Duodenal mucosa (tissue), 2 donors: ENCODE measurements around the gene C2orf92.
A peak's percentile ranks its signal among the peaks of the same experiment; 100 is the strongest.

Source experiments
- H3K27ac ChIP-seq: one replicate; pipeline ENCODE4 v1.7.0; 2013; ENCODE audit warnings: low read depth, low read length
- H3K27me3 ChIP-seq, 2 donors: one replicate each; pipeline ENCODE4 v1.7.0; 2013; ENCODE audit warnings: low read length in 2 of 2, control low read depth in 1 of 2; ENCODE audit not compliant: insufficient read depth in 2 of 2, control insufficient read depth in 1 of 2
- H3K36me3 ChIP-seq, 2 donors: one replicate each; pipeline ENCODE4 v1.7.0; 2013; ENCODE audit warnings: low read length in 2 of 2, control low read depth in 1 of 2; ENCODE audit not compliant: insufficient read depth in 2 of 2, control insufficient read depth in 1 of 2
- H3K4me1 ChIP-seq, 2 donors: one replicate each; pipeline ENCODE4 v1.7.0; 2013; ENCODE audit warnings: low read length in 2 of 2, control low read depth in 1 of 2; ENCODE audit not compliant: insufficient read depth in 2 of 2, control insufficient read depth in 1 of 2
- H3K4me3 ChIP-seq, 2 donors: one replicate each; pipeline ENCODE4 v1.7.0; 2013; ENCODE audit warnings: low read length in 2 of 2, low read depth in 1 of 2
- H3K9ac ChIP-seq, 2 donors: one replicate each; pipeline ENCODE4 v1.7.0; 2013; ENCODE audit warnings: low read length in 2 of 2, low read depth in 1 of 2
- H3K9me3 ChIP-seq, 2 donors: one replicate each; pipeline ENCODE4 v1.7.0; 2013; ENCODE audit warnings: low read length in 2 of 2, control low read depth in 1 of 2; ENCODE audit not compliant: control insufficient read depth in 1 of 2

Gene C2orf92

DNA sequence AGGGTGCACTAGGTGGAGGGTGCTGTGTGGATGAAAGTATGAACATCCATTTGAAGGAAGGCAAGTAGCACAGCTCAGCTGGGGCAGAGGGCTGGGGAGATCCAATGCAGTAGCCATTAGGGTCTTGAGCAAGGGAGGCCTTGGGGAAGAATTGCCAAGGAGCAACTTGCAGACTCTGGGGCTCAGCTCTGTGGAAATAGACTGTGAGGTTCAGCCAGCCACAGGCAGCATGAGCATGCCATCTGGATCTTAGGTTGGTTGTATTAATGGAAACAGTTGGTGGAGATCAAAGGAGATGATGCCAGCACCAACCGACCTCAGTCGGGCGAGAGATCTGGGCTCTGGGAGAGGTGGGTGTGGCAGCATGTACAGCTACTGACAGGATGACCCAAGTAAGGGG, 49.4 kb downstream of the C2orf92 start:
- no peaks in the 10 kb centered on the region for H3K36me3 ChIP-seq
- no peak overlapping the region for H3K9ac ChIP-seq
- no peaks in the 10 kb centered on the region for H3K4me1 ChIP-seq
- H3K27ac ChIP-seq = no peak overlapping the region
- no peaks in the 10 kb centered on the region for H3K27me3 ChIP-seq
- no peaks in the 10 kb centered on the region for H3K9me3 ChIP-seq
- peak overlapping the region; percentile 39 to 45 for H3K4me3 ChIP-seq

DNA sequence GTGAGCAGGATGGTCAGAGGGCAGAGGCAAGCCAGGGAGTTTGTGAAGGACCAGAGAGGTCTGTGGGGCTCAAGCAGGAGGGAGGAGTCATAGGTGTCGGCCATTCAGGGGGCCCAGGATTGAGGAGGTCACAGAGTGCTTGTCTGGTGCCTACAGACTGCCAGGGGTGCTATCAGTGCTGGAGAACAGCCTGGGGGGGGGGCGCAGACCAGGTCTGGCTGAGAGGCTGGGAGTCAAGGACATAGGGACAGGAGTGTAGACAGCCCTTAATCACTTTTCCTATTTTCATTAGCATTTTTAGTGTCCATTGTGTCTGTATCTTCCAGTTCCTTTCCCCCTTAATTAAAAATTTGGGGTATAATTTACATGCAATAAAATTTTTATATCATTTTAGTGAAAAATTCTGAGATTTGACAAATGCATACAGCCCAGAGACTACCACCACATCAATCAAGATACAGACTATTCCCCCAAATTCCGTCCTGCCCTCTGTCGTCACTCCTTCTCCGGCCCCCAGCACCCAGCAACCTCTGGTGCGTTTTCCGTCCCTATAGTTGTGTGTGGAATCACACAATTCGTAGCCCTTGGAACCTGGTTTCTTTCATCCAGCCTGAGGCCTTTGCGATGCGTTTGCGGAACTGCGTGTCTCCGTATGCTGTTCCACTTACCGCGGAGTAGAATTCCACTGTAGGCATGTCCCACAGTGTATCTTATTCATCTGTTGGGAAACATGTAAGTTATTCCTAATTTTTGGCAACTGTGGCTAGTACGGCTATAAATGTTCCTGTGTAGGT, 50.0 kb downstream of the C2orf92 start:
- H3K27me3 ChIP-seq = no peaks in the 10 kb centered on the region
- H3K27ac ChIP-seq = no peak overlapping the region
- H3K9me3 ChIP-seq = no peaks in the 10 kb centered on the region
- no peak overlapping the region for H3K9ac ChIP-seq
- peak overlapping the region; percentile 39 to 45 for H3K4me3 ChIP-seq
- no peaks in the 10 kb centered on the region for H3K36me3 ChIP-seq
- no peaks in the 10 kb centered on the region for H3K4me1 ChIP-seq

DNA sequence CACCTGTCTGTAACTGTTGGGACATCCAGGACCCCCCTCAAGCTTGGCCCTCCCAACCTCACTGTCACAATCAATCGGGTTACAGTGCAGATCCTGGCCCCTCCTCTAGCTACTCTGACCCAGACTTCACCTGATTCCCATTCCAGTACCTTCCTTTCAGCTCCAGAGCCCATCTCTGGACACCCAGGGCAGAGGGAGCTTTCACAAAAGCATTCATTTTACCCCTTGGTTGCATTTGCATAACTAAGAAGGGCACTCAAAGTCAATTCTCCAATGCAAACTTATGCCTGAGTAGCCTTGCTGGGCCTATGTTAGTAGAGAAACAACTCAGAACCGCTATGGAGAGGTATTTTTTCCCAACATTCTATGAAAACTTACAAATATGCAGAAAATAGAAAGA, 51.2 kb downstream of the C2orf92 start:
- Histone ChIP-seq H3K27me3 (no peaks in the 10 kb centered on the region), H3K27ac (no peak overlapping the region), H3K4me3 (no peak overlapping the region), H3K36me3 (no peaks in the 10 kb centered on the region), H3K4me1 (no peaks in the 10 kb centered on the region), H3K9ac (no peak overlapping the region), H3K9me3 (no peaks in the 10 kb centered on the region)

DNA sequence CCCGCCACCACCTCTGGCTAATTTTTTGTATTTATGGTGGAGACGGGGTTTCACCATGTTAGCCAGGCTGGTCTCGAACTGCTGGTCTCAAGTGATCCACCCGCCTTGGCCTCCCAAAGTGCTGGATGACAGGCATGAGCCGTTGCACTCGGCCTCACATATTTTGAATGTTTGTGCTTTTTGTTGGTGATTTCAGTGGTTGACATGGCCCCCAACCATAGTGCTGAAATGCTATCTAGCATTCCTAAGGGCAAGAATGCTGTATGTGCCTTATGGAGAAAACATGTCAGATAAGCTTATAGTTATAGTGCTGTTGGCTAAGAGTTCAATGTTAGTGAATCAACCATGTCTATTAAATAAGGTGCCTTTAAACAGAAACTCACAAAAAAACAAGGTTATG, 52.7 kb downstream of the C2orf92 start:
- no peak overlapping the region for H3K27ac ChIP-seq
- peaks cover 0 to 4% of the 10 kb centered on the region in 2 donors for H3K36me3 ChIP-seq
- no peak overlapping the region for H3K4me3 ChIP-seq
- H3K27me3 ChIP-seq = no peaks in the 10 kb centered on the region
- H3K9ac ChIP-seq = no peak overlapping the region
- H3K4me1 ChIP-seq = no peaks in the 10 kb centered on the region
- H3K9me3 ChIP-seq = no peaks in the 10 kb centered on the region

DNA sequence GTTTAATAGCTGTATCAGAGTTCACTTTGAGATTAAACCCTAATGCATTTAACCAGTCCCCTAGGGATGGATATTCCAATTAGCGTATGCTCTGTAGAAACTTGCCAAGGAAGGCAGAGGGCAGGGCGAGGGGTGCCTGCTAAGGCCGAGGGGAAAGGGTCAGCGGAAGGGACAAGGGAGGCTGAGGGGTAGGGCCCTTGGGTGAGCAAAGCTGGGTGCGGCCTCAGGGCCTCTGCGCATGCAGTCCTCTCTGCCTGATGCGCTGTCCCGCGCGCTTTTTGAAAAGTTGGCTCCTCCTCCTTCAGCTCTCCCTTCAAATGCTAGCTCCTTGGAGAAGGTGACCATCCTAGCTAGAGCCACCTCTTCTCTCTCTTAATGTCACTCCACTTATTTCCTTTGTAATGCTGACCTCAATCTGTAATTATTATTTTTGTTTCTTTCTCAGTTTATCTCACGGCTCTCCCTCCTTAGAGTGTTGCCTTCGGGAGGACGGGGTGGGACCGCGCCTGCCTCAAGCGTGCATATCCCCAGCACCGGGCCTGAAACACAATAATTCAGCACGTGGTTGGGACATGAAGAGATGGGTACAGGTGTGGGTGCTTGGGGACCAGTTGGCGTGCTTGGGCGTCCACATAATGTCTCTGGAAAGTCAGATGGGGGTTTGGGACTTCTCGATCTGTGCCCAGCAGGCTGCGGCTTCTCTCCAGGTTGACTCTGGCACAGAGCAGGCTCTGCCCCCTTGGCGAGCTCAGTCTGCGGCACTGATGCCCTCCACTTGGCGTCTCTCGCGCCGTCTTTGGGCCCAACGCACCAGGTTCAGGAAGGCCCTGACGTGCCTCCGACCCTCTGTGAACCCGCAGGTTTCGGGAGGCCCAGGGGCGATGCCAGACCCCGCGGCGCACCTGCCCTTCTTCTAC, 53.9 kb downstream of the C2orf92 start:
- H3K9ac ChIP-seq = no peak overlapping the region
- peaks cover 0 to 8% of the 10 kb centered on the region in 2 donors for H3K4me1 ChIP-seq
- H3K27me3 ChIP-seq = no peaks in the 10 kb centered on the region
- H3K9me3 ChIP-seq = no peaks in the 10 kb centered on the region
- H3K4me3 ChIP-seq = no peak overlapping the region
- peaks cover 0 to 4% of the 10 kb centered on the region in 2 donors for H3K36me3 ChIP-seq
- no peak overlapping the region for H3K27ac ChIP-seq

DNA sequence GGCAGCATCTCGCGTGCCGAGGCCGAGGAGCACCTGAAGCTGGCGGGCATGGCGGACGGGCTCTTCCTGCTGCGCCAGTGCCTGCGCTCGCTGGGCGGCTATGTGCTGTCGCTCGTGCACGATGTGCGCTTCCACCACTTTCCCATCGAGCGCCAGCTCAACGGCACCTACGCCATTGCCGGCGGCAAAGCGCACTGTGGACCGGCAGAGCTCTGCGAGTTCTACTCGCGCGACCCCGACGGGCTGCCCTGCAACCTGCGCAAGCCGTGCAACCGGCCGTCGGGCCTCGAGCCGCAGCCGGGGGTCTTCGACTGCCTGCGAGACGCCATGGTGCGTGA, 54.5 kb downstream of the C2orf92 start:
- Histone ChIP-seq H3K27ac (no peak overlapping the region), H3K27me3 (no peaks in the 10 kb centered on the region), H3K9me3 (no peaks in the 10 kb centered on the region), H3K4me3 (no peak overlapping the region), H3K36me3 (peaks cover 0 to 4% of the 10 kb centered on the region in 2 donors), H3K4me1 (peaks cover 0 to 9% of the 10 kb centered on the region in 2 donors), H3K9ac (no peak overlapping the region)

DNA sequence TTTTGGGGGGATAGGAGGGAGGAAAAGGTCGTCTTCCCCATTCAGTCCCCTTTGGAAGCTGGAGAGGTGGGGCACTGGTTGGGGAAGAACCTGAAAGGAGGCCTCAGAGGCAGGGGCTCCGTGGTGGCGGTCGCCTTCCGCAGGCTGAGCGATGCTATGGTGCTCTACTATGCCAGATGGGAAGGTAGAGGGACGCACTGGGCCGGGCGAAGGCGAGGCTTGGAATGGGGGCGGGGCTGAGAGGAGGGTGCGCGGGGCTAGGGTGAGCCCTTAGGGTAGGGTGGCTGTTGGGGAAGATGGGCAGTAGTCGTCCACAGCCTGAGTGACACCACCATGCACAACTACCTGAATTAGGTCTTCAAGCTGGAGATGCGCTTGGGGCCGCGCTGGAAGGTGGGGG, 55.0 kb downstream of the C2orf92 start:
- Histone ChIP-seq H3K27ac (no peak overlapping the region), H3K9me3 (no peaks in the 10 kb centered on the region), H3K27me3 (no peaks in the 10 kb centered on the region), H3K4me1 (peaks cover 0 to 9% of the 10 kb centered on the region in 2 donors), H3K9ac (no peak overlapping the region), H3K36me3 (peaks cover 0 to 4% of the 10 kb centered on the region in 2 donors), H3K4me3 (no peak overlapping the region)

DNA sequence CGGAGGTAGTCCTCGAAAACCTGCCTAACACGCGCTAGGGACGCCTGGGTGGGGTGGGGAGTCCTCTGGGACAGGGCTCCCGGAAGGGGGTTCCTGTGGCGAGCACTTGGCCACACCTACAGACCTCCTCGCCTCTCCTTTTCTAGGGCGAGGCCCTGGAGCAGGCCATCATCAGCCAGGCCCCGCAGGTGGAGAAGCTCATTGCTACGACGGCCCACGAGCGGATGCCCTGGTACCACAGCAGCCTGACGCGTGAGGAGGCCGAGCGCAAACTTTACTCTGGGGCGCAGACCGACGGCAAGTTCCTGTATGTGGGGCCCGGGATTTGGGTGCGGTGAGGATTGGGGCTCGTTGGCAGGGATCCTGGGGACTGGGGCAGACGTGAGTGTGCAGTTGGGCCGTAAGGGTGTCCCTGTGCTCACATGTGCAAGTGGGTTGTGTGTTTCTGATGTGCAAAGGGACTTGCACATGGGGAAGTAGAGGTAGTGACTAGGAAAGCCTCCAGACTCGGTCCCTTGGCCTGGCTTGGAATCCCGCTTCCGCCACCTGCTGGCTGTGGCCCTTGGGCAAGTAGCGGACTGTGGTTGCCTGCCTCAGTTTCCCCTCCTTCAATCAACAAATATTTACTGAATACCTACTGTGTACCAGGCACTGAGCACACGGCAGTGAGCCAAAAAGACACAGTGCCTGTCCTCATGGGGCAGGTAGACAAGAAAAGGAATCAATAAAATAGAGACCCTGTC, 55.6 kb downstream of the C2orf92 start:
- H3K9ac ChIP-seq = no peak overlapping the region
- H3K4me1 ChIP-seq = peaks cover 0 to 9% of the 10 kb centered on the region in 2 donors
- no peak overlapping the region for H3K27ac ChIP-seq
- no peaks in the 10 kb centered on the region for H3K27me3 ChIP-seq
- H3K36me3 ChIP-seq = peaks cover 0 to 4% of the 10 kb centered on the region in 2 donors
- no peak overlapping the region for H3K4me3 ChIP-seq
- H3K9me3 ChIP-seq = no peaks in the 10 kb centered on the region

DNA sequence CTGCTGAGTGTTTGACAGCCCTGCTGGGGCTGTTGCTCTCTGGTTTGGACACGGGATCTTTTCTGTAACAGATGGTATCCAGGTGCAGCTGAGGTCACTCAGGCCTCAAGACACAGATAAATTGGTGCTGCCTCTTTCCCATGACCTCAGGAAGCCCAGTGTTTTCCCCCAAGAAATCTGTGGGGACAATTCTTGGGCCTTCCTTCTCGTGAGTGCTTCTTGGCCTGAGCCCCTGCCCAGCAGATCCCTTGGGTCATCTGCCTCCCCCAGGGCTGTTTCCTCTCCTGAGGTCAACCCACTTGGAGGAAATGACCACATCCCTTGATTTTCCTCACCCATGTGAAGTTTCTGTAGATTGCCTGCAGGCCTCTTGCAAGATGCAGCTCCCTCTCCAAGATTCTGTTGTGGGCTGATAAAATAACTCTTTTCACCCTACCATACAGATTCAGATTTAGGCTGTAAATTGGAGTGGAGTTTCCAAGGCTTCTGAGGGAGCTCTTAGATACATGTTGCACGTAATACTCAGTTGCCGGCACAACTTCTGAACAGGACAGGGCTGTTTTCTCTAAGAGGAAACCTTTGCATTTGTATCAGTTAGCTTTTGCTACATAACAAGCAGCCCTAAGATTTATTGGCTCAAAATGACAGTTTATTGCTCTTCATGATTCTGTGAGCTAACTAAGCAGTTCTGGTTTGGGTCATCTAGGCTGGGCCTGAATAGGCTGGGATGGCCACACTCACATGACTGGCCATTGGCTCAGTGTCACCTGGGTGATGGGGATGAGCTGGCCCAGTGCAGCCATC, 57.0 kb downstream of the C2orf92 start:
- peaks cover 0 to 9% of the 10 kb centered on the region in 2 donors for H3K4me1 ChIP-seq
- no peak overlapping the region for H3K4me3 ChIP-seq
- H3K27ac ChIP-seq = no peak overlapping the region
- H3K36me3 ChIP-seq = peaks cover 0 to 4% of the 10 kb centered on the region in 2 donors
- H3K9ac ChIP-seq = no peak overlapping the region
- H3K9me3 ChIP-seq = no peaks in the 10 kb centered on the region
- H3K27me3 ChIP-seq = no peaks in the 10 kb centered on the region
